Measurements from ENCODE around the gene BECN2. TPM values are rescaled to one million over a fixed set of nuclear protein-coding genes. Genes with fewer than 3 reads are reported as not detected.

The BECN2 gene
- total and polyA plus RNA-seq, 7 donors: not detected

DNA sequence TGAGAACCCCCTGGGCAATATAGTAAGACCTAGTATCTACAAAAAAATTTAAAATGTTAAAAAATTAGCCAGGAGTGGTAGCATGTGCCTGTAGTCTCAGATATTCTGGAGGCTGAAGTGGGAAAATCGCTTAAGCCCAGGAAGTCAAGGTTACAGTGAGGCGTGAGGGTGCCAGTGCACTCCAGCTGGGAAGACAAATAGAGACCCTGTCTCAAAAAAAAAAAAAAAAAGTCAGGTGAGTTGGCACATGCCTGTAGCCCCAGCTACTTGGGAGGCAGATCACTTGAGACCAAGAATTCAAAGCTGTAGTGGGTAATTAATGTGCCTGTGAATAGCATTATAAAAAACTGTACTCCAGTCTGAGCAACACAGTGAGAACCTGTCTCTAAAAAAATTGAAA is 4.6 kb downstream of the BECN2 start:
- 71 to 85% methylated on average over 2 of the region's 2 CpGs for WGBS, 2 donors
- Histone ChIP-seq H3K36me3 (no peaks in the 10 kb centered on the region), H3K4me3 (no peak overlapping the region), H3K27ac (no peak overlapping the region), H3K9me3 (no peaks in the 10 kb centered on the region), H3K4me1 (no peaks in the 10 kb centered on the region), H3K27me3 (no peaks in the 10 kb centered on the region)
- intact Hi-C loops (cut with DNase I): no loop called here
- TF ChIP-seq POLR2A (IDR thresholded peaks at IDR 0.05) (no peak), EP300 (IDR thresholded peaks at IDR 0.05) (no peak), POLR2AphosphoS5 (IDR thresholded peaks at IDR 0.05) (no peak)
- TF ChIP-seq, protein P1, sequence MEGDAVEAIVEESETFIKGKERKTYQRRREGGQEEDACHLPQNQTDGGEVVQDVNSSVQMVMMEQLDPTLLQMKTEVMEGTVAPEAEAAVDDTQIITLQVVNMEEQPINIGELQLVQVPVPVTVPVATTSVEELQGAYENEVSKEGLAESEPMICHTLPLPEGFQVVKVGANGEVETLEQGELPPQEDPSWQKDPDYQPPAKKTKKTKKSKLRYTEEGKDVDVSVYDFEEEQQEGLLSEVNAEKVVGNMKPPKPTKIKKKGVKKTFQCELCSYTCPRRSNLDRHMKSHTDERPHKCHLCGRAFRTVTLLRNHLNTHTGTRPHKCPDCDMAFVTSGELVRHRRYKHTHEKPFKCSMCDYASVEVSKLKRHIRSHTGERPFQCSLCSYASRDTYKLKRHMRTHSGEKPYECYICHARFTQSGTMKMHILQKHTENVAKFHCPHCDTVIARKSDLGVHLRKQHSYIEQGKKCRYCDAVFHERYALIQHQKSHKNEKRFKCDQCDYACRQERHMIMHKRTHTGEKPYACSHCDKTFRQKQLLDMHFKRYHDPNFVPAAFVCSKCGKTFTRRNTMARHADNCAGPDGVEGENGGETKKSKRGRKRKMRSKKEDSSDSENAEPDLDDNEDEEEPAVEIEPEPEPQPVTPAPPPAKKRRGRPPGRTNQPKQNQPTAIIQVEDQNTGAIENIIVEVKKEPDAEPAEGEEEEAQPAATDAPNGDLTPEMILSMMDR (IDR thresholded peaks at IDR 0.05): no peak
- no peak for DNase-seq

DNA sequence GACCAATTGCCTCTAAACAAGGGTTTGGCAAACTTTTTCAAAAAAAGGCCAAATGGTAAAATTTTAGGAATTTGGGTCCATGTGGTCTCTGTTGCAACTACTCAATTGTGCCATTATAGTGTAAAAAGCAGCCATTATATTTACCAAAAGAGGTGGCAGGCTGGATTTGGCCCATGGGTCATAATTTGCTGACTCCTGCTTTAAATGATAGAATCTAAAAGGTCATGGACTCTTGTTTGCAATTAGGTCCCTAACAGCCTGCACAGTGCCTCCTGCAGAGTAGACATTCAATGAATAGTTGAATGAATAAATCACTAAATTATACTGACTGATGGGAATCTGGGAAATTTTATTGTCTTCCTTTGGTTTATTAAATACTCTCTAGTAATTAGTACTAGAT is 6.2 kb downstream of the BECN2 start:
- Histone ChIP-seq H3K36me3 (no peaks in the 10 kb centered on the region), H3K9me3 (no peaks in the 10 kb centered on the region), H3K27me3 (no peaks in the 10 kb centered on the region), H3K27ac (no peak overlapping the region), H3K4me1 (no peaks in the 10 kb centered on the region), H3K4me3 (no peak overlapping the region)
- intact Hi-C loops (cut with DNase I): no loop called here
- TF ChIP-seq, protein P1 (IDR thresholded peaks at IDR 0.05): no peak
- no peak for TF ChIP-seq EP300 (IDR thresholded peaks at IDR 0.05)
- TF ChIP-seq POLR2AphosphoS5 (IDR thresholded peaks at IDR 0.05): no peak
- TF ChIP-seq POLR2A (IDR thresholded peaks at IDR 0.05): no peak
- DNase-seq: no peak

DNA sequence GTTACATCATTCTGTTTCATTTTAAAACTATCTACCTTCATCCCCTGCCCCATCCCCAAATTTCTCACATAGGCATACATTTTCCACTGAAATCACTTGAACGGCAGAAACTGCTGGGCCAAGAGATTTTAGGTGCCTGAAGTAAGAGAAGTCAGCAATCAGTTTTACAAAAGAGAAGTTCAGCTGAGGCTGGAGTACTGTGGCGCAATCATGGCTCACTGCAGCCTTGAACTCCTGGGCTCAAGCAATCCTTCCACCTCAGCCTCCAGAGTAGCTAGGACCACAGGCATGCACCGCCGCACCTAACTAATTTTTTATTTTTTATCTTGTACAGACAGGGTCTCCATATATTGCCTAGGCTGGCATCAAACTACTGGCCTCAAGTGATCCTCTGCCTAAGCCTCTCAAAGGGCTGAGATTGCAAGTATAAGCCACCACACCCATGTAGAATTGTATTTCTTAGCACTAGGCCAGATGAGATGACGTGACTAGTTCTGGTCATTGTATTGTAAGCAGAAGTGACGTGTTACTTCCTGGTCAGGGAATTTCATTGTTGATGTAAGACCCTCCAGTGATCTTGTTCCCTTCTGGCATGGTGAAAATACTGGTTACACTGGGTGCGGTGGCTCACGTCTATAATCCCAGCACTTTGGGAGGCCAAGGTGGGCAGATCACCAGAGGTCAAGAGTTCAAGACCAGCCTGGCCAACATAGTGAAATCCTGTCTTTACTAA is 7.1 kb downstream of the BECN2 start:
- Histone ChIP-seq H3K4me1 (no peaks in the 10 kb centered on the region), H3K27ac (no peak overlapping the region), H3K36me3 (no peaks in the 10 kb centered on the region), H3K9me3 (no peaks in the 10 kb centered on the region), H3K27me3 (no peaks in the 10 kb centered on the region), H3K4me3 (no peak overlapping the region)
- DNase-seq: no peak
- 73 to 74% methylated on average over 8 of the region's 8 CpGs for WGBS, 2 donors
- intact Hi-C loops (cut with DNase I): no loop called here
- TF ChIP-seq POLR2A (IDR thresholded peaks at IDR 0.05) (no peak), POLR2AphosphoS5 (IDR thresholded peaks at IDR 0.05) (no peak), EP300 (IDR thresholded peaks at IDR 0.05) (no peak)
- TF ChIP-seq, protein P1 (IDR thresholded peaks at IDR 0.05): no peak

DNA sequence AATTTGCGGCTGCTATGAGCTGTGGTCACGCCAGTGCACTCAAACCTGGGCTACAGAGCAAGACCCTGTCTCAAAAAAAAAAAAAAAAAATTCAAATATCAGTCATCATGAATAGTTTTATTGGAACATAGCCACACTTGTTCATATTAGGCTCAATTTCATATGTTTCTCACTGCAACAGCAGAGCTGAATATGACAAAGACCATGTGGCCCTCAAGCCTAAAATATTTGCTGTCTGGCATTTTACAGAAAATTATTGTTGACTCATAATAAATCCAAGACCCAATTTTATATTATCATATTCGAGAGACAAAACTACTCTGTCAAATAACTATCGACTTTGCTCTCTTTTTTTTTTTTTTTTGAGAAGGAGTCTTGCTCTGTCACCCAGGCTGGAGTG is 11.0 kb downstream of the BECN2 start:
- Histone ChIP-seq H3K4me1 (no peaks in the 10 kb centered on the region), H3K36me3 (no peaks in the 10 kb centered on the region), H3K9me3 (no peaks in the 10 kb centered on the region), H3K27me3 (no peaks in the 10 kb centered on the region), H3K27ac (no peak overlapping the region), H3K4me3 (no peak overlapping the region)
- no peak for DNase-seq
- no peak for TF ChIP-seq POLR2AphosphoS5 (IDR thresholded peaks at IDR 0.05)
- TF ChIP-seq EP300 (IDR thresholded peaks at IDR 0.05): no peak
- TF ChIP-seq, protein P1 (IDR thresholded peaks at IDR 0.05): no peak
- no peak for TF ChIP-seq POLR2A (IDR thresholded peaks at IDR 0.05)
- 38 to 78% methylated on average over 4 of the region's 4 CpGs for WGBS, 2 donors
- intact Hi-C loops (cut with DNase I): no loop called here
